Vagina (tissue), 2 donors: ENCODE data around the gene SMC3.

Experiments used
- POLR2A ChIP-seq, 2 donors: fragments of 450-650 bp; IDR thresholded peaks; one replicate each; pipeline ENCODE4 v1.6.1; 2017; ENCODE audit warnings: antibody characterized with exemption in 2 of 2, mild to moderate bottlenecking in 2 of 2, moderate library complexity in 2 of 2
- POLR2AphosphoS5 ChIP-seq, 2 donors: sonication (generic); formaldehyde crosslinking; IDR thresholded peaks; one replicate each; pipeline ENCODE4 v1.9.0; 2017; ENCODE audit warnings: antibody characterized with exemption in 2 of 2, mild to moderate bottlenecking in 2 of 2, low read depth in 1 of 2; ENCODE audit not compliant: insufficient read depth in 1 of 2
- TF ChIP-seq, protein P1 (sequence below), 3 experiments: fragments of 450-650 bp in 2 of 3; fragments of 200-600 bp in 1 of 3; sonication (generic) in 1 of 3; IDR thresholded peaks; one replicate each; pipeline ENCODE4 v1.5.1; 2017 to 2019; ENCODE audit warnings: antibody characterized with exemption in 3 of 3, mild to moderate bottlenecking in 2 of 3, moderate library complexity in 2 of 3

GRCh38 chr10:110650265-110650668 is 82.8 kb downstream of the SMC3 start:
- TF ChIP-seq, protein P1, sequence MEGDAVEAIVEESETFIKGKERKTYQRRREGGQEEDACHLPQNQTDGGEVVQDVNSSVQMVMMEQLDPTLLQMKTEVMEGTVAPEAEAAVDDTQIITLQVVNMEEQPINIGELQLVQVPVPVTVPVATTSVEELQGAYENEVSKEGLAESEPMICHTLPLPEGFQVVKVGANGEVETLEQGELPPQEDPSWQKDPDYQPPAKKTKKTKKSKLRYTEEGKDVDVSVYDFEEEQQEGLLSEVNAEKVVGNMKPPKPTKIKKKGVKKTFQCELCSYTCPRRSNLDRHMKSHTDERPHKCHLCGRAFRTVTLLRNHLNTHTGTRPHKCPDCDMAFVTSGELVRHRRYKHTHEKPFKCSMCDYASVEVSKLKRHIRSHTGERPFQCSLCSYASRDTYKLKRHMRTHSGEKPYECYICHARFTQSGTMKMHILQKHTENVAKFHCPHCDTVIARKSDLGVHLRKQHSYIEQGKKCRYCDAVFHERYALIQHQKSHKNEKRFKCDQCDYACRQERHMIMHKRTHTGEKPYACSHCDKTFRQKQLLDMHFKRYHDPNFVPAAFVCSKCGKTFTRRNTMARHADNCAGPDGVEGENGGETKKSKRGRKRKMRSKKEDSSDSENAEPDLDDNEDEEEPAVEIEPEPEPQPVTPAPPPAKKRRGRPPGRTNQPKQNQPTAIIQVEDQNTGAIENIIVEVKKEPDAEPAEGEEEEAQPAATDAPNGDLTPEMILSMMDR (IDR thresholded peaks at IDR 0.05) = no peak
- TF ChIP-seq POLR2AphosphoS5 (IDR thresholded peaks at IDR 0.05; ENCODE audit: insufficient read depth in 1 of 2, low read depth in 1 of 2) (no peak), POLR2A (IDR thresholded peaks at IDR 0.05) (no peak)
